ENCODE data around the gene PRCD.

The PRCD gene

GRCh38 chr17:76579281-76579680 is 39.4 kb downstream of the PRCD start:
- ATAC-seq: no peak
- no peak for TF ChIP-seq OSR1 (CRISPR knock-in tag; IDR thresholded peaks at IDR 0.05)
- TF ChIP-seq ZFP30 (CRISPR knock-in tag; IDR thresholded peaks at IDR 0.05): no peak
- no peak for TF ChIP-seq SNAI2 (CRISPR knock-in tag; IDR thresholded peaks at IDR 0.05)
- no peak for TF ChIP-seq ZNF565 (CRISPR knock-in tag; conservative IDR thresholded peaks at IDR 0.05; ENCODE audit: low read depth)
- no peak for TF ChIP-seq ISL1 (CRISPR knock-in tag; IDR thresholded peaks at IDR 0.05)
- no peak for TF ChIP-seq RARB (CRISPR knock-in tag; IDR thresholded peaks at IDR 0.05)
- no peak for TF ChIP-seq PATZ1 (CRISPR knock-in tag; IDR thresholded peaks at IDR 0.05; ENCODE audit: borderline replicate concordance)
- TF ChIP-seq ESRRG (CRISPR knock-in tag; IDR thresholded peaks at IDR 0.05): no peak
- TF ChIP-seq GLIS3 (CRISPR knock-in tag; IDR thresholded peaks at IDR 0.05): no peak

- no peak for ATAC-seq
- TF ChIP-seq ARNTL (CRISPR knock-in tag; IDR thresholded peaks at IDR 0.05; ENCODE audit: borderline replicate concordance, low read depth) (no peak), ZC3H10 (CRISPR knock-in tag; IDR thresholded peaks at IDR 0.05) (no peak), ZNF565 (CRISPR knock-in tag; conservative IDR thresholded peaks at IDR 0.05; ENCODE audit: low read depth) (no peak), ISL1 (CRISPR knock-in tag; IDR thresholded peaks at IDR 0.05) (no peak), CSRNP3 (CRISPR knock-in tag; IDR thresholded peaks at IDR 0.05) (no peak), TOX (CRISPR knock-in tag; IDR thresholded peaks at IDR 0.05; ENCODE audit: borderline replicate concordance) (no peak), CREB5 (CRISPR knock-in tag; IDR thresholded peaks at IDR 0.05; ENCODE audit: low read depth) (no peak), OSR1 (CRISPR knock-in tag; IDR thresholded peaks at IDR 0.05) (no peak), PPARA (CRISPR knock-in tag; IDR thresholded peaks at IDR 0.05; ENCODE audit: borderline replicate concordance) (no peak)
Observed at GRCh38 chr17:76581515-76581914, 41.7 kb downstream of the PRCD start.

- no peak for ATAC-seq
- TF ChIP-seq ZC3H10 (CRISPR knock-in tag; IDR thresholded peaks at IDR 0.05) (no peak), GLIS3 (CRISPR knock-in tag; IDR thresholded peaks at IDR 0.05) (no peak), ZNF565 (CRISPR knock-in tag; conservative IDR thresholded peaks at IDR 0.05; ENCODE audit: low read depth) (no peak), POU6F1 (CRISPR knock-in tag; IDR thresholded peaks at IDR 0.05; ENCODE audit: borderline replicate concordance, low read depth) (no peak), ESRRG (CRISPR knock-in tag; IDR thresholded peaks at IDR 0.05) (no peak), CSRNP3 (CRISPR knock-in tag; IDR thresholded peaks at IDR 0.05) (no peak), ARNTL (CRISPR knock-in tag; IDR thresholded peaks at IDR 0.05; ENCODE audit: borderline replicate concordance, low read depth) (no peak), CREB5 (CRISPR knock-in tag; IDR thresholded peaks at IDR 0.05; ENCODE audit: low read depth) (no peak), ZFP30 (CRISPR knock-in tag; IDR thresholded peaks at IDR 0.05) (no peak), TCF4 (CRISPR knock-in tag; IDR thresholded peaks at IDR 0.05; ENCODE audit: borderline replicate concordance) (no peak), BACH2 (CRISPR knock-in tag; IDR thresholded peaks at IDR 0.05; ENCODE audit: borderline replicate concordance) (no peak), OSR1 (CRISPR knock-in tag; IDR thresholded peaks at IDR 0.05) (no peak), ISL1 (CRISPR knock-in tag; IDR thresholded peaks at IDR 0.05) (no peak), ZNF70 (CRISPR knock-in tag; IDR thresholded peaks at IDR 0.05) (no peak), RARB (CRISPR knock-in tag; IDR thresholded peaks at IDR 0.05) (no peak)
Observed at GRCh38 chr17:76582660-76583059, 42.8 kb downstream of the PRCD start.
